ENCODE results near the gene CDC25A. TPM values are rescaled to one million over a fixed set of nuclear protein-coding genes. Genes with fewer than 3 reads are reported as not detected.

CDC25A gene
- total RNA-seq, 4 donors from 2014 or later: 1.7 to 7.6 (median 4.8) TPM

- TF ChIP-seq, protein P1, sequence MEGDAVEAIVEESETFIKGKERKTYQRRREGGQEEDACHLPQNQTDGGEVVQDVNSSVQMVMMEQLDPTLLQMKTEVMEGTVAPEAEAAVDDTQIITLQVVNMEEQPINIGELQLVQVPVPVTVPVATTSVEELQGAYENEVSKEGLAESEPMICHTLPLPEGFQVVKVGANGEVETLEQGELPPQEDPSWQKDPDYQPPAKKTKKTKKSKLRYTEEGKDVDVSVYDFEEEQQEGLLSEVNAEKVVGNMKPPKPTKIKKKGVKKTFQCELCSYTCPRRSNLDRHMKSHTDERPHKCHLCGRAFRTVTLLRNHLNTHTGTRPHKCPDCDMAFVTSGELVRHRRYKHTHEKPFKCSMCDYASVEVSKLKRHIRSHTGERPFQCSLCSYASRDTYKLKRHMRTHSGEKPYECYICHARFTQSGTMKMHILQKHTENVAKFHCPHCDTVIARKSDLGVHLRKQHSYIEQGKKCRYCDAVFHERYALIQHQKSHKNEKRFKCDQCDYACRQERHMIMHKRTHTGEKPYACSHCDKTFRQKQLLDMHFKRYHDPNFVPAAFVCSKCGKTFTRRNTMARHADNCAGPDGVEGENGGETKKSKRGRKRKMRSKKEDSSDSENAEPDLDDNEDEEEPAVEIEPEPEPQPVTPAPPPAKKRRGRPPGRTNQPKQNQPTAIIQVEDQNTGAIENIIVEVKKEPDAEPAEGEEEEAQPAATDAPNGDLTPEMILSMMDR (IDR thresholded peaks at IDR 0.05): no peak
- intact Hi-C loops (cut with DNase I; ENCODE audit: low total_unique reads) (no loop called here), in situ Hi-C loops (cut with MboI; ENCODE audit: low pct_ligation_motif_present in 1 of 4, low pct_unique_long_range_greater_than_20kb in 1 of 4, low sequenced_read_pairs in 3 of 4) (no loop called here)
- 52 to 53% methylated on average over 9 of the region's 9 CpGs for WGBS, 2 donors (ENCODE audit: low coverage in 1 of 2)
- no peaks in the 10 kb centered on the region for H3K9me3 ChIP-seq
- H3K4me3 ChIP-seq: no peak overlapping the region
- H3K4me1 ChIP-seq: no peaks in the 10 kb centered on the region
- no peak overlapping the region for H3K27ac ChIP-seq
- no peaks in the 10 kb centered on the region for H3K27me3 ChIP-seq
- H3K36me3 ChIP-seq: no peaks in the 10 kb centered on the region
- no peak for DNase-seq
Observed at GRCh38 chr3:48140336-48140757, 47.9 kb downstream of the CDC25A start.

- 81 to 94% methylated on average over 3 to 7 of the region's 7 CpGs for WGBS, 2 donors (ENCODE audit: low coverage in 1 of 2)
- in situ Hi-C loops (cut with MboI; ENCODE audit: low pct_ligation_motif_present in 1 of 4, low pct_unique_long_range_greater_than_20kb in 1 of 4, low sequenced_read_pairs in 3 of 4): no loop called here
- no peaks in the 10 kb centered on the region for H3K4me1 ChIP-seq
- H3K9me3 ChIP-seq: no peaks in the 10 kb centered on the region
- intact Hi-C loops (cut with DNase I; ENCODE audit: low total_unique reads): no loop called here
- TF ChIP-seq POLR2AphosphoS5 (IDR thresholded peaks at IDR 0.05) (no peak), POLR2A (IDR thresholded peaks at IDR 0.05) (no peak), EP300 (IDR thresholded peaks at IDR 0.05; ENCODE audit: low read depth) (no peak)
- TF ChIP-seq, protein P1 (IDR thresholded peaks at IDR 0.05): no peak
- no peaks in the 10 kb centered on the region for H3K27me3 ChIP-seq
- no peak for DNase-seq
- H3K4me3 ChIP-seq: no peak overlapping the region
- no peaks in the 10 kb centered on the region for H3K36me3 ChIP-seq
- H3K27ac ChIP-seq: no peak overlapping the region
Observed at GRCh38 chr3:48137425-48137999, 50.7 kb downstream of the CDC25A start.

GRCh38 chr3:48135552-48136495 lies 52.4 kb downstream of the CDC25A start:
- no peak for DNase-seq
- in situ Hi-C loops (cut with MboI; ENCODE audit: low pct_ligation_motif_present in 1 of 4, low pct_unique_long_range_greater_than_20kb in 1 of 4, low sequenced_read_pairs in 3 of 4) (no loop called here), intact Hi-C loops (cut with DNase I; ENCODE audit: low total_unique reads) (no loop called here)
- Histone ChIP-seq H3K4me3 (no peak overlapping the region), H3K9me3 (no peaks in the 10 kb centered on the region), H3K27ac (no peak overlapping the region), H3K4me1 (peaks cover 0 to 6% (median 2%) of the 10 kb centered on the region in 4 donors), H3K27me3 (no peaks in the 10 kb centered on the region), H3K36me3 (no peaks in the 10 kb centered on the region)
- TF ChIP-seq POLR2AphosphoS5 (IDR thresholded peaks at IDR 0.05) (no peak), EP300 (IDR thresholded peaks at IDR 0.05; ENCODE audit: low read depth) (no peak), POLR2A (IDR thresholded peaks at IDR 0.05) (no peak)
- TF ChIP-seq, protein P1 (IDR thresholded peaks at IDR 0.05): no peak
- WGBS, 2 donors (ENCODE audit: low coverage in 1 of 2): 67 to 80% methylated on average over 5 to 8 of the region's 8 CpGs

- DNase-seq: peak; percentile 20
- Histone ChIP-seq H3K27me3 (no peaks in the 10 kb centered on the region), H3K27ac (peak overlapping the region; percentile 55 to 75 (median 66)), H3K4me3 (no peak overlapping the region), H3K4me1 (peaks cover 0 to 16% (median 7%) of the 10 kb centered on the region in 4 donors), H3K36me3 (no peaks in the 10 kb centered on the region), H3K9me3 (no peaks in the 10 kb centered on the region)
- in situ Hi-C loops (cut with MboI; ENCODE audit: low pct_ligation_motif_present in 1 of 4, low pct_unique_long_range_greater_than_20kb in 1 of 4, low sequenced_read_pairs in 3 of 4): no loop called here
- TF ChIP-seq EP300 (IDR thresholded peaks at IDR 0.05; ENCODE audit: low read depth) (no peak), POLR2AphosphoS5 (IDR thresholded peaks at IDR 0.05) (no peak), POLR2A (IDR thresholded peaks at IDR 0.05) (no peak)
- TF ChIP-seq, protein P1 (IDR thresholded peaks at IDR 0.05): no peak
- 60 to 63% methylated on average over 2 to 8 of the region's 8 CpGs for WGBS, 2 donors (ENCODE audit: low coverage in 1 of 2)
- intact Hi-C loops (cut with DNase I; ENCODE audit: low total_unique reads): no loop called here
Observed at GRCh38 chr3:48130321-48130904, 57.8 kb downstream of the CDC25A start.
